OCI-LY3 (cell line): ENCODE measurements around the gene ZNF260.

ENCODE experiments used
- EZH2phosphoT487 ChIP-seq: fragments of 200-600 bp; shearing (Covaris generic); IDR thresholded peaks from 2 replicates; pipeline ENCODE4 v1.6.1; 2018; ENCODE audit warnings: antibody characterized with exemption, mixed run types, low read depth
- TF ChIP-seq, protein P1 (sequence below): fragments of 200-600, 300-600 bp; sonication (generic); IDR thresholded peaks from 2 replicates; pipeline ENCODE4 v1.5.1; 2014; ENCODE audit warnings: antibody characterized with exemption, low read length, low read depth

DNA sequence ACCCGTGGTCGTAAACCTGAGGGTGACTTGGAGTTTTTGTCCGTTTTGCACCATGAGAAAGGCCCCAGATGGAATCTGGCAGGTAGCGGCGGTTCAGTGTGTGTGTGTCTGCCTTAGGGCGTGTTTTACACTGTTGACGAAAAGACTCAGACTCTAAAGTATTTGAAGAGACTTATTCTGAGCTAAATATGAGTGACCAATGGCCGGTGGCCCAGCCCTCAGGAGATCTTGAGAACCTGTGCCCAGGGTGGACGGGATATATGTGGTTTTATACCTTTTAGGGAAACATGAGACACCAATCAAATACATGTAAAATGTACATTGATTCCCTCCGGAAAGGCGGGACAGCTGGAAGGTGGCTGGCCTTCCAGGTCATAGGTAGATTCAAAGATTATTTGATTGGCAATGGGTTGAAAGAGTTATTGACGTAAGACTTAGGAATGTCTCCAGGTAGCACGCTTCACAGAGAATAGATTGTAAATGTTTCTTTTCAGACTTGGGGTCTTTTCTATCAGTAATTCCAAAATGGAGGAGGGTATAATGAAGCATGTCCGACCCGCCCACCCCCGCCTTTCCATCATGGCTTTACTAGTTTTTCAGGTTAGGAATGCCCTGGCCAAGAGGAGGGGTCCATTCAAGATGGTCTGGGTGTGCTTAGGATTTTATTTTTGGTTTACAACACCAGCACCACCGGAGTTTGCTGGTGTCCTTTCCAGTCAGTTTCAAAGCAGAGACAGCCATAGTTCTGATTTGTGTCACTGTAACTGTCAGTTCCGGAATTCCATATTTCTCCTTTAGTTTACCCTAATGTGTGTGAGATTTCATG is 46.0 kb upstream of the ZNF260 start:
- TF ChIP-seq, protein P1, sequence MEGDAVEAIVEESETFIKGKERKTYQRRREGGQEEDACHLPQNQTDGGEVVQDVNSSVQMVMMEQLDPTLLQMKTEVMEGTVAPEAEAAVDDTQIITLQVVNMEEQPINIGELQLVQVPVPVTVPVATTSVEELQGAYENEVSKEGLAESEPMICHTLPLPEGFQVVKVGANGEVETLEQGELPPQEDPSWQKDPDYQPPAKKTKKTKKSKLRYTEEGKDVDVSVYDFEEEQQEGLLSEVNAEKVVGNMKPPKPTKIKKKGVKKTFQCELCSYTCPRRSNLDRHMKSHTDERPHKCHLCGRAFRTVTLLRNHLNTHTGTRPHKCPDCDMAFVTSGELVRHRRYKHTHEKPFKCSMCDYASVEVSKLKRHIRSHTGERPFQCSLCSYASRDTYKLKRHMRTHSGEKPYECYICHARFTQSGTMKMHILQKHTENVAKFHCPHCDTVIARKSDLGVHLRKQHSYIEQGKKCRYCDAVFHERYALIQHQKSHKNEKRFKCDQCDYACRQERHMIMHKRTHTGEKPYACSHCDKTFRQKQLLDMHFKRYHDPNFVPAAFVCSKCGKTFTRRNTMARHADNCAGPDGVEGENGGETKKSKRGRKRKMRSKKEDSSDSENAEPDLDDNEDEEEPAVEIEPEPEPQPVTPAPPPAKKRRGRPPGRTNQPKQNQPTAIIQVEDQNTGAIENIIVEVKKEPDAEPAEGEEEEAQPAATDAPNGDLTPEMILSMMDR: no peak
- no peak for TF ChIP-seq EZH2phosphoT487
